Hepatocyte (in vitro differentiated cells): Measurements from ENCODE around the gene ADIG. TPM values are rescaled to one million over a fixed set of nuclear protein-coding genes. Genes with fewer than 3 reads are reported as not detected.

Experiments used
- DNase-seq: peaks from one replicate; pipeline ENCODE4 v3.0.0-alpha.2; 2016; ENCODE audit warnings: low spot score
- H2AFZ ChIP-seq: fragments of 200-600 bp; sonication (generic); 2 replicates; pipeline ENCODE4 v1.6.0; 2016; ENCODE audit warnings: antibody characterized with exemption, mild to moderate bottlenecking
- H3K27ac ChIP-seq: fragments of 200-600 bp; sonication (generic); 2 replicates; pipeline ENCODE4 v1.5.1; 2016; ENCODE audit warnings: mild to moderate bottlenecking
- H3K27me3 ChIP-seq: fragments of 200-600 bp; sonication (generic); 2 replicates; pipeline ENCODE4 v1.6.1; 2016
- H3K36me3 ChIP-seq: fragments of 200-600 bp; sonication (generic); replicated peaks from 2 replicates; pipeline ENCODE4 v1.5.1; 2016; ENCODE audit warnings: low read depth; ENCODE audit not compliant: insufficient read depth
- H3K4me1 ChIP-seq: fragments of 200-600 bp; sonication (generic); 2 replicates; pipeline ENCODE4 v1.5.1; 2016; ENCODE audit warnings: mild to moderate bottlenecking, moderate library complexity; ENCODE audit not compliant: insufficient read depth
- H3K4me2 ChIP-seq: fragments of 200-600 bp; sonication (generic); 2 replicates; pipeline ENCODE4 v1.6.0; 2016
- H3K4me3 ChIP-seq: fragments of 200-600 bp; sonication (generic); 2 replicates; pipeline ENCODE4 v1.5.1; 2016; ENCODE audit warnings: mild to moderate bottlenecking
- H3K79me2 ChIP-seq: fragments of 200-600 bp; sonication (generic); 2 replicates; pipeline ENCODE4 v1.6.0; 2017; ENCODE audit warnings: mild to moderate bottlenecking
- H3K9me2 ChIP-seq: fragments of 200-600 bp; sonication (generic); replicated peaks from 2 replicates; pipeline ENCODE4 v1.6.0; 2017; ENCODE audit warnings: mild to moderate bottlenecking; ENCODE audit not compliant: insufficient read depth
- H3K9me3 ChIP-seq: fragments of 200-600 bp; sonication (generic); 2 replicates; pipeline ENCODE4 v1.5.1; 2016; ENCODE audit warnings: low read depth, mild to moderate bottlenecking
- H4K20me1 ChIP-seq: fragments of 200-600 bp; sonication (generic); 2 replicates; pipeline ENCODE4 v1.6.0; 2016; ENCODE audit warnings: mild to moderate bottlenecking; ENCODE audit not compliant: insufficient read depth, poor library complexity, severe bottlenecking
- CTCF ChIP-seq: fragments of 200-600 bp; sonication (generic); IDR thresholded peaks from 2 replicates; pipeline ENCODE4 v1.5.1; 2016; ENCODE audit warnings: antibody characterized with exemption, mild to moderate bottlenecking; ENCODE audit not compliant: poor library complexity
- EZH2 ChIP-seq: fragments of 200-600 bp; sonication (generic); IDR thresholded peaks from 2 replicates; pipeline ENCODE4 v1.6.1; 2016; ENCODE audit warnings: antibody characterized with exemption, mild to moderate bottlenecking, borderline replicate concordance
- EZH2phosphoT487 ChIP-seq: fragments of 200-600 bp; sonication (generic); IDR thresholded peaks from one replicate; pipeline ENCODE4 v1.6.1; 2018; ENCODE audit warnings: antibody characterized with exemption, mild to moderate bottlenecking, low read depth, moderate library complexity; ENCODE audit not compliant: unreplicated experiment, severe bottlenecking
- WGBS: methylation state at CpG from one replicate; pipeline ENCODE4 v1.1.6; 2016; ENCODE audit warnings: low lambda C conversion rate; ENCODE audit errors: missing lambda C conversion rate; 5-methylcytosine and 5-hydroxymethylcytosine counted together
- polyA plus RNA-seq: library from polyadenylated mRNA; unstranded; fragments of >200 nt; fragmentation: Nextera tagmentation; extraction: Ambion mirVana; gene quantifications from 2 replicates; pipeline ENCODE4 v1.2.1, GENCODE V29; 2016
- total RNA-seq: library from RNA; depleted of rRNA; stranded (reverse); fragments of >200 nt; gene quantifications from 2 replicates; pipeline ENCODE4 v1.2.3, GENCODE V29; 2014

Gene ADIG
- total and polyA plus RNA-seq, 2 experiments from 2014 or later: not detected

DNA sequence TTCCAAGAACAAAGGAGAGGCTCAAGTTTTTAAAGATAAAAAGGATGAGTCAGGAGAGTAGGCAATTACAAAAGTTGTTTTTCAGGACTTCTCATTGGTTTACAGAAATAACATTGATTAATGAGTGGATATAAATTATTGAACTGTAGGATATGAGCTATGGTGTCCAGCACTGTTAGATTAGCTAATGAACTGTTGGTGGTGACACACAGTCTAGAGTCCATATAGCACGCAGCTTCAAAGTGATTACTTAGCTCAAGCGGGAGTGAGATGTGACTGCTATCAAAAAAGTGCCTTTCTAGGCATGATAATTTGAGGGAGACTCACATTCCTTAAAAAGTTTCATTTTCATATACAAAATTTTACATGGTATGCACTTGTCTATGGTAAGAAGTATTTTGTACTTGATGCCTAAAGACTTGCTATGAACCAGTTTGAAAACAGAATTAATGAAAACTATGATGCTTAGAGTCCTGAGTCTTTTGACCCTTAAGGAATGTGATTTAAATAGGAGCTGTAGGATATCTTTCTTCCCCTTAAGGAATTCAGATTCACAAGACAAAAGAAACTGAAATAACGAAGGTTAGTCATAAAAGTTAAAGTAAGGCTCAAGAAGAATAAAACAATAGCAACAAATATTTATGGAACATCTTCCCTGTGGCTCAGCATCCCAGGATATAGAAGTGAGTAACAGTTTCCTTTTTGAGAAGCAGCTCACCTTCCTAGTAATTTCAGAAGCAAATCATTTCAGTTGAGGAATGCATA is 22.2 kb upstream of the ADIG start:
- peaks cover 6% of the 10 kb centered on the region for H3K36me3 ChIP-seq
- WGBS: 88% methylated on average over 3 of the region's 3 CpGs
- H3K27me3 ChIP-seq: no peaks in the 10 kb centered on the region
- H3K4me2 ChIP-seq: no peak overlapping the region
- H2AFZ ChIP-seq: no peak overlapping the region
- H3K4me3 ChIP-seq: no peak overlapping the region
- no peaks in the 10 kb centered on the region for H3K4me1 ChIP-seq
- no peaks in the 10 kb centered on the region for H3K79me2 ChIP-seq
- H3K9me3 ChIP-seq: no peaks in the 10 kb centered on the region
- DNase-seq: no peak
- H3K27ac ChIP-seq: no peak overlapping the region
- H3K9me2 ChIP-seq: no peaks in the 10 kb centered on the region
- no peaks in the 10 kb centered on the region for H4K20me1 ChIP-seq
- TF ChIP-seq EZH2phosphoT487: no peak
- TF ChIP-seq CTCF: no peak
- TF ChIP-seq EZH2: no peak

DNA sequence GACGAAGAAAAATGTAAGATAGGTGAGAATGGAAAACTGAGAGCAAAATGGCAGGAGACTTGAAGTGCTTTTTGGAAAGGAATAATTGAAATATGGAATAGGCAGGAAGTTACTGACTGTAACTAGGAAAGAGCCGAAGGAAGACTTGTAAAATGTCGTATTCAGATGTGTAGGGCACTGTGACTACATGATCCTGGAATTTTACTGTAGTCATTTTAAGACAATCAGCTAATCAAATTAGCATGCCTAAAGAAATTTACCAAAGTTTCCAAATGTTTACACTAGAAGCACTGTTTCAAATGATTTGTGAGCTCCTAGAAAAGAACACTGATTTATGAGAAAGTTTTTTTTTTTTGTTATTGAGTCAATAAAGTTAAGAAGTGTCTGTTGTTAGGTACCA is 21.2 kb upstream of the ADIG start:
- H3K79me2 ChIP-seq: no peaks in the 10 kb centered on the region
- H3K9me3 ChIP-seq: no peaks in the 10 kb centered on the region
- WGBS: 84% methylated on average over 3 of the region's 3 CpGs
- no peak overlapping the region for H3K4me2 ChIP-seq
- no peaks in the 10 kb centered on the region for H4K20me1 ChIP-seq
- no peak overlapping the region for H3K4me3 ChIP-seq
- no peak for DNase-seq
- TF ChIP-seq CTCF (no peak), EZH2phosphoT487 (no peak), EZH2 (no peak)
- H3K27me3 ChIP-seq: no peaks in the 10 kb centered on the region
- H3K27ac ChIP-seq: no peak overlapping the region
- H3K36me3 ChIP-seq: peaks cover 6% of the 10 kb centered on the region
- H3K4me1 ChIP-seq: no peaks in the 10 kb centered on the region
- H2AFZ ChIP-seq: no peak overlapping the region
- H3K9me2 ChIP-seq: no peaks in the 10 kb centered on the region

DNA sequence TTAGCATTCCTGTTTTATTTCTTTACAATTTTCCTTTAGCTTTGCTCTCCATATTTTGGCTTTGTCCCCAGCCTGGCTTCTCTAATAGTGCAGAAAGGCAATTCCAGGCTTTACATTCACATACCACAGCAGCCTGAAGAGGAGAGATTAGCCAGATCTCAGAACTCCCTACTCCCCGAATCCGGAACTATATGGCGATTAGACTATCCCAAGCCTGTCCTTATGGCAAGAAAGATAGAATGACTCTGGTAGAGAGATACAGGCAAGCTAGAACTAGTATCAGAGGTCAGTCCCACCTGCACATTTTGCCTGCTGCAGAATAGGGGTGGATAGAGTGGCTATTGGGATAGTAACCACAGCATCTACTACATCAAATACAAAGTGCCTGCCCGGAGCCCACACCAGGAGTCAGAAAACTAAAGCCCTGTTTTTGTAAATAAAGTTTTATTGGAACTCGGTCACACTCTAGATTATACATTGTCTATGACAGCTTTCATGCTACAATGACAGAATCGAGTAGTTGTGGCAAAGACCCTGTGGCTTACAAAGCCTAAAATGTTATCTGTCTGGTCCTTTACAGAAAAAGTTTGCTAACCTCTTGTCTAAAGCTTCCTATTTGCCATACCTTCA is 17.1 kb upstream of the ADIG start:
- Histone ChIP-seq H3K27ac (no peak overlapping the region), H2AFZ (no peak overlapping the region), H3K27me3 (no peaks in the 10 kb centered on the region), H3K9me2 (no peaks in the 10 kb centered on the region), H3K4me3 (no peak overlapping the region), H3K79me2 (no peaks in the 10 kb centered on the region), H3K4me2 (no peak overlapping the region), H3K4me1 (no peaks in the 10 kb centered on the region), H3K9me3 (no peaks in the 10 kb centered on the region), H3K36me3 (peaks cover under 1% of the 10 kb centered on the region), H4K20me1 (no peaks in the 10 kb centered on the region)
- no peak for DNase-seq
- 95% methylated on average over 6 of the region's 6 CpGs for WGBS
- TF ChIP-seq EZH2phosphoT487: no peak

- H3K4me1 ChIP-seq: no peaks in the 10 kb centered on the region
- no peak overlapping the region for H2AFZ ChIP-seq
- H3K36me3 ChIP-seq: no peaks in the 10 kb centered on the region
- no peak overlapping the region for H3K27ac ChIP-seq
- no peaks in the 10 kb centered on the region for H4K20me1 ChIP-seq
- H3K4me3 ChIP-seq: no peak overlapping the region
- no peak for DNase-seq
- no peak overlapping the region for H3K4me2 ChIP-seq
- no peaks in the 10 kb centered on the region for H3K27me3 ChIP-seq
- no peaks in the 10 kb centered on the region for H3K9me2 ChIP-seq
- WGBS: 100% methylated on average over 1 of the region's 1 CpG
- no peaks in the 10 kb centered on the region for H3K79me2 ChIP-seq
- TF ChIP-seq EZH2 (no peak), EZH2phosphoT487 (no peak), CTCF (no peak)
- no peaks in the 10 kb centered on the region for H3K9me3 ChIP-seq
Observed at GRCh38 chr20:38564680-38565079, 16.3 kb upstream of the ADIG start.
